ENCODE results near the gene TMA7B.

DNA sequence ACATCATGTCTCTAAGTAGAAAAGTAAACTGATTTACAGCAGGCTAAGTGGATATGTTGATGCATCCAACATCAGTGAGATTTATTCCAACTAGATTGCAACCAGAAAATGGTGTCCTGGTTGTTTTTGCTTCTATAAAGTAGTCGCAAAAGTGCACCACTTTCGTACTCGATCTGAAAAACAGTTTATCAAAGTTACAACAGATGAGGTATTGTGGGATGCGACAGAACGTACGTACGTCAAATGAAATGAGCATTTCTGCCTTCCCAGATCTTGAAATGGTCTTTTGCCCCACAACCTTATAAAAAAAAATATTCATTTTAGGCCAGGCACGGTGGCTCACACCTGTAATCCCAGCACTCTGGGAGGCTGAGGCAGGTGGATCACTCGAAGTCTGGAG is 45.6 kb upstream of the TMA7B start:
- TF ChIP-seq, protein P1, sequence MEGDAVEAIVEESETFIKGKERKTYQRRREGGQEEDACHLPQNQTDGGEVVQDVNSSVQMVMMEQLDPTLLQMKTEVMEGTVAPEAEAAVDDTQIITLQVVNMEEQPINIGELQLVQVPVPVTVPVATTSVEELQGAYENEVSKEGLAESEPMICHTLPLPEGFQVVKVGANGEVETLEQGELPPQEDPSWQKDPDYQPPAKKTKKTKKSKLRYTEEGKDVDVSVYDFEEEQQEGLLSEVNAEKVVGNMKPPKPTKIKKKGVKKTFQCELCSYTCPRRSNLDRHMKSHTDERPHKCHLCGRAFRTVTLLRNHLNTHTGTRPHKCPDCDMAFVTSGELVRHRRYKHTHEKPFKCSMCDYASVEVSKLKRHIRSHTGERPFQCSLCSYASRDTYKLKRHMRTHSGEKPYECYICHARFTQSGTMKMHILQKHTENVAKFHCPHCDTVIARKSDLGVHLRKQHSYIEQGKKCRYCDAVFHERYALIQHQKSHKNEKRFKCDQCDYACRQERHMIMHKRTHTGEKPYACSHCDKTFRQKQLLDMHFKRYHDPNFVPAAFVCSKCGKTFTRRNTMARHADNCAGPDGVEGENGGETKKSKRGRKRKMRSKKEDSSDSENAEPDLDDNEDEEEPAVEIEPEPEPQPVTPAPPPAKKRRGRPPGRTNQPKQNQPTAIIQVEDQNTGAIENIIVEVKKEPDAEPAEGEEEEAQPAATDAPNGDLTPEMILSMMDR (IDR thresholded peaks at IDR 0.05; ENCODE audit: insufficient read depth, low read length), result no peak
- TF ChIP-seq GABPA (IDR thresholded peaks at IDR 0.05; ENCODE audit: low read depth), result no peak
- no peak for TF ChIP-seq SPI1 (IDR thresholded peaks at IDR 0.05; ENCODE audit: borderline replicate concordance, low read depth)

All from HL-60 (cell line).